ENCODE results near the gene TPP2.

GRCh38 chr13:102708211-102708610 lies 111.4 kb downstream of the TPP2 start:
- TF ChIP-seq POLR2A (IDR thresholded peaks at IDR 0.05): no peak
- no peak for TF ChIP-seq CTCF (IDR thresholded peaks at IDR 0.05)
- no peak for TF ChIP-seq POLR2AphosphoS5 (IDR thresholded peaks at IDR 0.05)

All from prostate gland (tissue), 2 donors.